NB4 (cell line): Measurements from ENCODE around the gene KAT8.

Experiments
- DNase-seq: peaks from one replicate; pipeline ENCODE4 v3.0.0; 2010; ENCODE audit warnings: low read depth
- H3K4me3 ChIP-seq: one replicate; pipeline ENCODE4 v1.5.1; 2011; ENCODE audit warnings: mild to moderate bottlenecking, low read depth, low read length, moderate library complexity
- CTCF ChIP-seq: IDR thresholded peaks from one replicate; pipeline ENCODE4 v1.5.1; 2012; ENCODE audit warnings: low read depth, low read length
- MAX ChIP-seq: IDR thresholded peaks from 2 replicates; pipeline ENCODE4 v1.6.1; 2011; ENCODE audit warnings: low read depth, low read length
- MYC ChIP-seq: IDR thresholded peaks from 2 replicates; pipeline ENCODE4 v1.6.1; 2011; ENCODE audit warnings: low read depth, low read length
- POLR2A ChIP-seq: IDR thresholded peaks from 2 replicates; pipeline ENCODE4 v1.6.1; 2011; ENCODE audit warnings: mild to moderate bottlenecking; ENCODE audit not compliant: insufficient read length; ENCODE audit errors: extremely low read depth

Gene KAT8

GRCh38 chr16:31117384-31118222, at the start of gene KAT8:
Gene KAT8, plus strand, starts transcription at chr16:31117664. Its CDS starts 18 bp downstream, at chr16:31117682.
- TF ChIP-seq MAX (peak; percentile 58), MYC (peak; percentile 82), CTCF (no peak), POLR2A (peak; percentile 83)
- peak; percentile 98 for DNase-seq
- H3K4me3 ChIP-seq: peak within 1 kb of the TSS; percentile 91

GRCh38 chr16:31071861-31072260, 45.6 kb upstream of the KAT8 start:
- TF ChIP-seq MAX: no peak
- TF ChIP-seq CTCF: no peak
- no peak for TF ChIP-seq MYC
- TF ChIP-seq POLR2A: no peak
- no peak for DNase-seq
- H3K4me3 ChIP-seq: peak overlapping the region; percentile 87

GRCh38 chr16:31072540-31073141, 44.8 kb upstream of the KAT8 start:
- H3K4me3 ChIP-seq: peak overlapping the region; percentile 87
- TF ChIP-seq CTCF: no peak
- no peak for TF ChIP-seq MAX
- TF ChIP-seq MYC: no peak
- TF ChIP-seq POLR2A: no peak
- DNase-seq: peak; percentile 63

GRCh38 chr16:31073142-31073969, 44.1 kb upstream of the KAT8 start:
- peak overlapping the region; percentile 87 for H3K4me3 ChIP-seq
- TF ChIP-seq MYC (no peak; the same call in none of the 2 replicates), CTCF (no peak), POLR2A (no peak), MAX (no peak; the same call in 1 of the 2 replicates)
- peak; percentile 94 for DNase-seq

DNA sequence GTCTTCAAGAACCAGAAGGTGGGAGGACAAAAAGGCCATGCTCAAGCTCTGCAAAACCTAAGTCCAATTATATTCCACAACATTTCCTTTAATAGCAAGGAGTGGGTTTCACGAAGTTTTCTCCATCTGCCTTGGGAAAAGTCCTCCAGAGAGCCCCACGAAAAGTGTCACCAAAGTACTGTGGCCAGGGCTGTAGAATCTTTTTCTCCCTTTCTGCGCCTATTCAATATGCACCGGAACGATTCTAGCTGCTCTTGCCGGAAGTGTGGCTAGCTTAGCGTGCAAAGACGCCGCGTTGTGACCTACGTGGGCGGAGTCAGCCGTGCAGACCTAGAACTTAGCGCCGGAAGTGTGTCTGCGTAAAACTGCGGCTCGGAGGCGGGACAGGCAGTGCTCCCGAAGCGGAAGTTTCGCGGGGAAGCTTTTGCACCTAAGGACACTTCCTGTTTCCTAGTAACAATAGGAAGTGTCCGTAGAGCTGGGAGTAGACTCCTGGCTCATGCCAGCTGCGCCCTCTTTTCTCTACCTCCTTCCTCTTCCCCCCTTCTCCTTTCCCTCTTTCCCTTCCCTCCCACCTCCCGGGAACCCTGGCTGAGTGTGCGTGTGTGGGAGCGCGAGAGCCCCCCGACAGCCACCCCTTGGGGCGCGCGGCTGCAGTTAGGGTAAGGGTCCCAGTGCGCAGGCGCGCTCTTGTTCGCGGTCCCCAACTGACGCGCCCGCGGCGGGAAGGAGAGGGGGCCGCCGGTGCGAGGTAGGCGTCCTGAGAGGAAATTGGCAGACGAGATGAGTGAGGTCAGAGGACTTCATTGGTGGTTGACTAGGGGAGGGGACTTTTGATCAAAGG, 43.3 kb upstream of the KAT8 start, which contains the start of the genes ZNF646 and ZNF668:
Gene ZNF646 (plus strand): TSS at position 453 of the 844 bp plus-strand sequence. CDS start 1,903 bp downstream, outside the sequence.
Gene ZNF668 (minus strand): TSS at position 271 of the 844 bp plus-strand sequence. CDS start 9,781 bp downstream, outside the sequence.
- peak within 1 kb of the TSS; percentile 87 for H3K4me3 ChIP-seq
- TF ChIP-seq MYC (peak; percentile 87), CTCF (no peak), POLR2A (peak; percentile 91), MAX (peak; percentile 45; the same call in 1 of the 2 replicates)
- DNase-seq: peak; percentile 100
